GM18507 (cell line): ENCODE data around the gene COIL.

Experiments used
- DNase-seq: peaks from one replicate; pipeline ENCODE4 v3.0.0; 2011; ENCODE audit warnings: low read depth; ENCODE audit not compliant: insufficient read length; ENCODE audit errors: extremely low spot score
- FAIRE-seq: peaks from 2 replicates; lab custom pipeline; 2011; peaks lifted over from hg19 to GRCh38; lab: Jason Lieb, UNC

The COIL gene

GRCh38 chr17:56891751-56892150, 69.1 kb downstream of the COIL start:
- FAIRE-seq (no peak), DNase-seq (no peak)

GRCh38 chr17:56890906-56891674, 69.8 kb downstream of the COIL start:
- FAIRE-seq (no peak), DNase-seq (no peak)

- FAIRE-seq (no peak), DNase-seq (no peak)
These were observed 70.5 kb downstream of the COIL start for GRCh38 chr17:56890390-56890789.
